ENCODE results near the gene EXOC5.
A peak's percentile ranks its signal among the peaks of the same experiment; 100 is the strongest.

Gene EXOC5, protein sequence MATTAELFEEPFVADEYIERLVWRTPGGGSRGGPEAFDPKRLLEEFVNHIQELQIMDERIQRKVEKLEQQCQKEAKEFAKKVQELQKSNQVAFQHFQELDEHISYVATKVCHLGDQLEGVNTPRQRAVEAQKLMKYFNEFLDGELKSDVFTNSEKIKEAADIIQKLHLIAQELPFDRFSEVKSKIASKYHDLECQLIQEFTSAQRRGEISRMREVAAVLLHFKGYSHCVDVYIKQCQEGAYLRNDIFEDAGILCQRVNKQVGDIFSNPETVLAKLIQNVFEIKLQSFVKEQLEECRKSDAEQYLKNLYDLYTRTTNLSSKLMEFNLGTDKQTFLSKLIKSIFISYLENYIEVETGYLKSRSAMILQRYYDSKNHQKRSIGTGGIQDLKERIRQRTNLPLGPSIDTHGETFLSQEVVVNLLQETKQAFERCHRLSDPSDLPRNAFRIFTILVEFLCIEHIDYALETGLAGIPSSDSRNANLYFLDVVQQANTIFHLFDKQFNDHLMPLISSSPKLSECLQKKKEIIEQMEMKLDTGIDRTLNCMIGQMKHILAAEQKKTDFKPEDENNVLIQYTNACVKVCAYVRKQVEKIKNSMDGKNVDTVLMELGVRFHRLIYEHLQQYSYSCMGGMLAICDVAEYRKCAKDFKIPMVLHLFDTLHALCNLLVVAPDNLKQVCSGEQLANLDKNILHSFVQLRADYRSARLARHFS

DNA sequence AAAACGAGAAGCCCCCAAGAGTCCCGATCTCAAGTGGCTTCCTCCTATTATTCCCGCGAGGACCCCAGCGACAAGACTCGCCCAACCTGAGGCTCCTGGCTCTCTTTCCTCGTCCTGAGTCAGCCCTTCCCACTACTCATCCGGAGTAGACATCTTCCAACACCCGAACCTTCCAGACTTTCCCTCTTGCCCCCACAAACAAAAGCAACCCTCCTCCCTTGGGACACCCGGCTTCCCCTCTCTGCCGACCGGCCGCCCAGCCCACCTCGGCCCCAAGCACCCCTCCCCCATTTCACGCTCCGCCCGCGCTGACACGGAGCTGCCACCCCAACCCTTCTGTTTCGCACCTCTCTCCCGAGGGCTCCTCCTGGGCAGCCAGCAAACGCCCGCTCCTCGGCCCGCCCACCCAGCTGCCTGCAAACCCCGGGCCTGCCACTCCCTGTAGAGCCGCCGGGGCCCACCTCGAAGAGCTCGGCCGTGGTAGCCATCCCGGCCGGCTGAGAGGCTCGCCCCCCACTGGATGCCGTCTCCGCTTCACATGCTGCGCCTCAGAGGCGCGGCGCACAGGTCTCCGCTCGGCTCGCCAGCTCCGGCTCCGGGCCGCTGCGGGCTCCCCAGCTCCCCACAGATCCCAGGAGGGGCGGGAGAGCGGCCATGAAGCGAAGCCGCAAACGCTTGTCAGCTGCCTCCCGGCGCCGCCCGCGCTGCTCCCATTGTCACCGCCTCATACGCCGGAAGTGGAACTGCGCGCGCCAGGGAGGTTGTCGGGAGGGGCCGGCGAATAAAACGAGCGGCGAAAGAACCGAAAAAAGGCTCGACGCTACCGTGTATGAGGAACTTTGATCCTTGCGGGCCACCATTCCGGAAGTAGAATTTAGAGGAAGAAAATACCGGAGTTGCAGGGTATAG is at the start of gene EXOC5, which contains the start of gene AP5M1:
TSS of gene EXOC5 (minus strand) at position 745 of the 909 bp plus-strand sequence. CDS start at position 488, 257 bp downstream.
TSS of gene AP5M1 (plus strand) at position 811 of the 909 bp plus-strand sequence. CDS start 344 bp downstream, outside the sequence.
- peak; percentile 85 to 93 for DNase-seq

DNA sequence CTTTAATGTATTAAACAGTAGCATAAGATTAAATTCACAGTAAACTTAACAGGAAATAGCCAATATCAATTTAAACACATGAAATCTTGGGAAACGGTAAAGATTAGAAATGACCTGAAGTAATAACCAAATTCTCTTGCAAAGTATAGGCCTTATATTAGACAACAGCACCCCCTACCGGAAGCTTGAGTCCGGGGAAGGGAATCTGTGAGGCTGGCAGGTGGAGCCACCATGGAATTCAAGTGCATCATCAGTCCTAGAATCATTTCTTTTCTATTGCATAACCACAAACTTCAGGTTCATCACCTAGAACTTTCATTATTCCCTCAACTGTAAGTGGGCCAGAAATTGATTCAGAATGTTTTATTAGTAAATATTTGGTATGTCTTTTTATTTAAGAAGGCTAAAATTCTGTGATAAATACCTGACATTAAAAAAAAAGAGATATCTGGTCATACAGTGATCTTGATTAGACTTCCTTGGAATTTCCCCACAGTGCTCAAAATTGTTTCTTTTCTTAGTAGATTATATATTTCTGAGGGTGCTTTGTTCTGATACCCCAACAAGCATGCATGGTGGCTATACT is 48.6 kb upstream of the EXOC5 start:
- DNase-seq, result peak; percentile 63 to 76

DNA sequence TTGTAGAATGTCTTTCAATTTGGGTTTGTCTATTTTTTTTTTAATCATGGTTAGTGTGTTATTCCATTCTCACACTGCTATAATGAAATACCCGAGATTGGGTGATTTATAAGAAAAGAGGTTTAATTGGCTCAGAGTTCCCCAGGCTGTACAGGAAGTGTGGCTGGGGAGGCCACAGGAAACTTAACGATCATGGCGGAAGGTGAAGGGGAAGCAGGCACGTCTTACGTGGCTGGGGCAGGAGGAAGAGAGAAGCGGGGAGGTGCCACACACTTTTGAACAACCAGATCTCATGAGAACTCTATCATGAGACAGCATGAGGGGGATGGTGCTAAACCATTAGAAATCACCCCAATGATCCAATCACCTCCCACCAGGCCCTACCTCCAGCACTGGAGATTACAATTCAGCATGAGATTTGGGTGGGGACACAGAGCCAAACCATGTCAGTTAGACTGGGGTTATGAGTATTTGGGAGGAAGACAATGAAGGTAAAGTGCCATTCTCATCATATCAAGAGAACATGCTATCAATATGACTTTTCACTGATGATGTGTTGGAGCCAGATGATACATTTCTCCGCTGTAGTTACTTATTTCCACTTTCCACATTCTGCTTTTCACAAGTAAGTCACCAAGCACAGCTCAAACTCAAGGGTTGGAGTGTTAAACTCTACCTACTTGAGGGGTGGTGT is 45.8 kb upstream of the EXOC5 start:
- no peak for DNase-seq

DNA sequence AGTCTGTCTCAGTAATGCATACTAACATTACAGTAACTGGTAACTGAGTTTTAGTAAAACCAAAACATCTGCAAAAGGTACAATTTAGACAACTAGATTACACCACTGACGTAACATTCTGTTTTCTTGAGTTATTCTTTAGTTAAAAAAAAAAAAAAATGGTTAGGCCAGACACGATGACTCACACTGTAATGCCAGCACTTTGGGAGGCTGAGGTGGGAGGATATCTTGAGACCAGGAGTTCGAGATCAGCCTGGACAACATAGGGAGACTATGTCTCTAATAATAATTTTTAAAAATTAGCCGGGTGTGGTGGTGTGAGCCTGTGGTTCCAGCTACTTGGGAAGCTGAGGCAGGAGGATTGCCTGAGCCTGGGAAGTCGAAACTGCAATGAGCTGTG is 34.2 kb upstream of the EXOC5 start:
- DNase-seq, result no peak

DNA sequence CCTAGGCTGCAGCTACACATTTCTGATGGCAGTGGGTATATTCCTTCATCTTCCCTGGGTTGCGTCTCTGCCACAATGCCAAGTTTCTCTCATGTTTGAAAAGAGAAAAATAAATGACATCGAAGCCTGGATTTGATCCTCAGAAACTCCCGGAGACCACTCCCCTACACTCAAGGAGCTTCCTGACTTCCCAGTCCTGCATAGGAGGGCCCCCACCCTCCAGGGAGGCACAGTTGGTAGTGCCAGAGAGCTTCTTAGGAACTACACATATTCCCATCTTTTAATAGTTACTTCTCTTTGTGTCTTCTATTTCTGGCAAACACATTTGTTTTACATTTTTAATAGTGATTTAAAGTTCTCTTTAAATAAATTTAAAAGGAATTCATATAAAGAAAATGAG is 30.8 kb upstream of the EXOC5 start:
- no peak for DNase-seq

DNA sequence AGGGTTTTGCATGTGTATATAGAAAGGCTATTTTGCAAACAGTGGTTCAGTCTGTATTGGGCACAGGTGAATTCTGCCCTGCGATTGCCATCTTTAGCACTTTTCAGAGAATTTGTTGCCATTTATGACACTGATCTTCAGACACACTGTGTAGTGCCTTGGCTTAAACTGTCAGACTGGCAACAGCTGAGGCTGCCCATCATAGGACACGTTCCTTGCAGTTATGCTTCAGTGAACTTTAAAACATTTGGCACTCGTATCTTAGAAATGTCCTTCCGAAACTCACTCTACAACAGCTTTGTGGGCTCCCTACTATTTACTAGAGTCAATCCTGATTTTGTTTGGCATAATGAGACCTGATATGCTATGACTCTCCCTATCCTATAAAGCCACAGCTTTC is 29.1 kb upstream of the EXOC5 start:
- no peak for DNase-seq

DNA sequence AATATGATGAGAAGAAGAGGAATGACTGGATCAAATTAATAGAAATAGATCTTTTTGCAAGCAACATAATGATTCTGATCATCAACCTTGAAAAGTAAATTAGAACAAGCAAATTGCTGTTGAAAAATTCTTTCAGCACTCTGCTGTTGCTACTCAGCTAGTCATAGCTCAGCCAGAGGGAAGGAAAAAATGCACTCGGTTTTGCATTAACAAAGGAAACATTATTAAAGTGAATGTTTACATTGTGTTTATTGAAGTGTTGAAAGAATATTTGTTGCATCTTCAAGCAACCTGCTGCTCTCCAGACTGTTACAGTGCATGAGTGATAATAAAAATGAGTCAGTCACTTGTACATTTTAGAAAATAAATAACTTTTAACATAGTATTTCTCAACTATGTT is 26.5 kb upstream of the EXOC5 start:
- DNase-seq, result no peak

DNA sequence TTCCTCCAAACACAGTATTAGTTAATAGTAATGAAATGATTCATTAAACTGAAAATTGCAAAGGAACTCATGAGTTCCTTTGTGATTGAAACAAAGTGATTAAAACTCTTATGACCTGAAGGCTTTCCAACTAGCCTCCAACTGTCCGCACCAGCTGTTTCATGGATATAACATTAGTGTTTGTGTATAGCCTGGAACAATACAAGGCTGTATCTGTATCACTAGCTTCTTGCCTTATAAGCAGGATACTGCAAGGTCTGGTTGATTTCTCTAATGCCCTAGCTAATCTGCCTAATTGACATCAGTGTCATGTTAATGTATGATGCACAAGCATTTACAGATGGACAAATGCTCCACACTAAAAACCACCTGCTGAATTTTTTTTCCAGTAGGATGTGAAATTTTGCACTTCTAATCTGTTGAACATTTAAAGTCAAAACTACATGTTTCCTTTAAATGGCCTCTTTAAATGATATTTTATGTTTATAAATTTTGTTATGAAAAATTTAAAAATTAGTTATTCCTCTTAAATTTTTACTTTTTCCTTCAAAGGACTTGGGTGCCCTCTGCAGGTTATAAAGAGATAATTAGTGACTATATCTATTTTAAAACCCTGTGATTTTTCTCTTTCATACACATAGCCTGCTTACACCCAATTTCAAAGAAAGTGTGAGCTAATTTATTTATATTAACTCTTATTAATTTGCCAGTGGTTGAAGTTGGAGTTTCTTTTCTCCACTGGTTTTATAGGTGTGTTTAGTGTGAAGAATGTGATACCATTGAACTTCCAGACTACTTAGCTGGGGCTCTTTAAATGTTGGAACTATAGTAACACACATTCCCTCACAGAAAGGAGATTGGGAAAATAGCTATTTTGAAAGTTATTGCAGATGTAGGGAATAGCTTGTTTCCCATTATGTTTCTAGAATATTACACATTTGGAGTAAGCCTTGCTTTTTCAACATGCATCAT is 25.4 kb upstream of the EXOC5 start:
- no peak for DNase-seq

DNA sequence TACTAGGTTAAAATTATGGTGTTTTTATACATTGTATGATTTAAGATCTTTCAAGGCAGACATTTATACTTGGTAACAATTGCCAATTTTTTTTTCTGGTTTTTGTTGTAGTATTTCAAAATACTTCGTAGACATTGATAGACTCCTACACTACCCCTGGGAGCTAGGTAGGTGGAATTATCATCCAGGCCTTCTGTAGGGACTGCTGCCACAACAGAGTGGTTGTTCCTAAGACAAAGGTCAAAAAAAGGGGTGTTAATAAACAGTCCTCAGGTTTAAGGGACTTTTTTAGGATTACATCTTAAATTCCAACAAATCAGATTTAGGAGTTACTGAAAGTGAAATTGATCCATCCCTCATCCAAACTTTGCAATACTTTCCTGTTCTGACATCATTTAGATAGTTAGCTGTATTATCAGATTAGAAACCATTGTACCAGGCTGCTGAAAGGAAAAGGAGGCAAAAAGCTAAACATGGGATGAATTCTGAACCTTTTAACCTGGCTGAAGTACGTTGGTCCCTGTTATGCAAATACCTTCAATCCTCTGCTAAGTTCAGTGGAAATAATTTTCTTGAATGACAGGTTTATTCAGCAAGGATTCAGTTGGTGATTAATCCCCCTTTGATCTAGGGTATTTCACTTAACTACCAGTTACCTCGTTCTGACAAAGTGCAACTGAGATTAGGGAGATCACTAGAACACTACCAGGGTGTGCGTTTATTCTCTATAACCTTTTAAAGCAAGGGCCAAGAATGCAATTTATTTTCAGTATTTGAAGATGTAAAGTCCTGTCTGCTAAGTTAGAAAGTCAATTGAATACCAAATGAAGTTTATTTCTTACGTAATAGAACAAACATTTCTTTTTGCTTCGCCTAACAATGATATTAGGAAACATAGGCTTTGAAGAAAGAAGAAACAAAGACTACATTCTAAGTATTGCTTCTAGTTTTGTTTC is 23.3 kb upstream of the EXOC5 start:
- DNase-seq, result no peak

DNA sequence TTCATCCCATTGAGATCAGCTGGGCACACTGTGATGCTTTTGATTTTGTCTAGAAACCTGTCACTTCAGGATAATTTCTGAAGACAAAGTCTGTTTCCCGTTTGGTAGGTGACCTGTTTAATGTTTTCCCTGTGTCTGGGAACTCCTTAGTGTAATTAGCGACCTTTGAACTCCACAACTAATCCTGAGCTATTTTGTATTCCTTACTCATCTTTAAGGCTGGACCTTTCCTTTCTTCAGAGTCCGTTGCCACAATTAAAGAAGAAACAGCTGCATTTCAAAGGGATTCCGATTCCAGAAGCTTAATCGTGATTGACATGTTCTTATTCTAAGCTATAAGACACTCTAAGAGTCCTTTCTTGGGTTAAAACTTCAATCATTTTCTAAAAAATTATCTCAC is 22.0 kb upstream of the EXOC5 start:
- DNase-seq, result no peak

DNA sequence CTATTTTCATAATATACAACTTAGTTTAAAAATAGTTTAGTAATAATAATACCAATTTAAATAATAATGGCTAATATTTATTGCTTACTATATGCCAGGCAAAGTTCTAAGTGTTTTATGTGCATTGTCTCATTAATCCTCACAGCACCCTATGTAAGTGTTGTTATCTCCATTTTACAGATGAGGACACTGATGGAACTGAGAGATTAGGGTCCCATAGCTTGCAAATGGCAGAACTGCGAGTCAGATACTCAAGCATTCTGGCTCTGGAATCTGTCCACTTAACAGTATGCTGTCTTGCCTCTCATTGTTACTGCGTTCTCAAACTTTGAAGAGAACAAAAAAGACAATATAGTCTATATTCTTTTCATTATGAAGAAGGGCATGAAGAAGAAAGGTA is 19.0 kb upstream of the EXOC5 start:
- no peak for DNase-seq

DNA sequence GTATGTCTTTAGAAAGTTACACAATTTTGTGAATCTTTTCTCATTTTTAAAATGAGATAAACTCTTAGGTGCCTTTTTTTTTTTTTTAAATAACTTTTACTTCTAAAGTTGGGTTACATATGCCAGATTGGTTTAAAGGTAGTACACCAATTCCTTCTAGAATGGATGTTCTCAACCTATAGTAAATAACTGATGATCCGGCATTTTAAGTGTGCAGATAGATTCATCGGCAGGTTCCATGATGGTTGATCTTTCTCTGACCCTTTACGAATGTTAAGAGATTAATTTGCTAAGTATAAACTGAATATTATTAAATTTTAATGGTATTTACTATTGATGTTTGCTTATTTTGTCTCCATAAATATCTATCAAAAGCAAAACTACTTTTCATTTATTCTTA is 8.4 kb upstream of the EXOC5 start:
- no peak for DNase-seq

DNA sequence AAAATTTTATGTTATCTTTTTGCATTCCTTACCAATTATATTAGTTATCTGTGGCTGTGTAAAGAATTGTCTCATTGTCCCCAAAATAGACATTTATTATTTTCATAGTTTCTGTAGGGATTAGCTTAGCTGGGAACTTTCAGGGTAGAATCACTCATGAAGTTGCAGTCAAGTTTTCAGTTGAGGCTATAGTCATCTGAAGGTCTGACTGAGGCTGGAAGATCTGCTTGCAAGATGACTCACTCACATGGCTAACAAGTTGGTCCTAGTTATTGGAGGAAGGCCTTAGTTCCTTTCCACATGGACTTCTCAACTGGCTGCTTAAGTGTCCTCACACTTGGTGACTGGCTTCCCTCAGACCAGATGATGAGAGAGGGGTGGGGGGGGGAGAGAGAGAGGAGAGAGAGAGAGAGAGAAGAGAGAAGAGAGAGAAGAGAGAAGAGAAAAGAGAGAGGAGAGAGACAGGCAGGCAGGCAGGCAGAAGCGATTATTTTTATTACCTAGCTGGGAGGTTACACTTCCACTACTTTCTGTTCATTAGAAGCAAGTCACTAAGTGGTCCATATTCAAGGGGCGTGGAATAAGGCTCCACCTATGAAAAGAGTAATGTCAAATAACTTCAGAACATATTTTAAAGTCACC is 6.4 kb upstream of the EXOC5 start:
- no peak for DNase-seq

DNA sequence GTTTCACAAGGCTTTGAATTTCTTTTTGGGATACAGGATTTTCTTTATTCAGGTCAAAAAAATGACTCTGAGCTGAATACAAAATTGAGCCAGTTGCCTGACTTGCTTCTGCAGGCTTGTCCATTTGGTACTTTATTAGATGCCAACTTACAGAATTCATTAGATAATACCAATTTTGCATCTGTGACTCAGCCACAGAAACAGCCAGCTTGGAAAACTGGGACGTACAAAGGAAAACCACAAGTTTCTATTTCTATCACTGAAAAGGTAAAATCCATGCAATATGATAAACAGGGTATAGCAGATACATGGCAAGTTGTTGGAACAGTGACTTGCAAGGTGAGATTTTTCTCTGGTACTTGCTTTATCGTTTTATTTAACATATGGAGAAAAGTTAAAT is 5.8 kb upstream of the EXOC5 start:
- DNase-seq, result no peak

DNA sequence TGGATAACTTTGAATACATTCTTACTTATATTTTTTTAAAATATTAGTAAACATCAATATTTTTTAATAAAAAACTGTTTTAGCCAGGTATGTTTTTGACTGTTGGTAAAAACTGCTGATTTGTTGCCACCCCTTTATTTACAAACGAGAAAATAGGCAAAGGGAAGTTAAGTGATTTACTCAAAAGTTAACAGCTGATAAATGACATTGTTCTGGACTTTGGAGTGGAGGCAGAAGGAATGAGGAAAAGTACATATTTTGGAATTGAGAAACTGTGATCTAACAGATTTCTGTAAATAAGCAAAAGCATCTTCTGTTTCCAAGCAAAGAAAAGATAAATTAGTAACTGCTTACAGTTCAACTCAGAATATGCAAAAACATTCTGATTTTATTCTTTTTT is 4.5 kb upstream of the EXOC5 start:
- DNase-seq, result no peak

DNA sequence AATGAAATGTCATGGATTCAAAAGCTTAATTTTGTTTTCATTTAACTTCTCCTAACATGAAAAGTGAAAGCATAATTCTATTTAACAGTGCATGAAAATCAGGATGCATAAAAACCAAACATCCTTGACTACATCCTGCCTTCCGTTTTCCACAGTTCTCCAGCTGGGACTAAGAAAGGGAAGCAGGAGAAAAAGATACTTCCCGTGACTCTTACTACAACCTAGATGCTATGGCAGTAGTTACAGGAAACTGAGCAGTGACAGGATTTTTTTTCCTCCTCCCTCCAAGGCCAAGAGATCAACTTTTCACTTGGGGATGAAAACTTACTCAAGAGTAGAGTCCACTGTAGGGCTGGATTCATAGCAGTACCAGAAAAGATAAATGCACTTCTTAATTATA is 2.6 kb downstream of the EXOC5 start:
- DNase-seq, result no peak

DNA sequence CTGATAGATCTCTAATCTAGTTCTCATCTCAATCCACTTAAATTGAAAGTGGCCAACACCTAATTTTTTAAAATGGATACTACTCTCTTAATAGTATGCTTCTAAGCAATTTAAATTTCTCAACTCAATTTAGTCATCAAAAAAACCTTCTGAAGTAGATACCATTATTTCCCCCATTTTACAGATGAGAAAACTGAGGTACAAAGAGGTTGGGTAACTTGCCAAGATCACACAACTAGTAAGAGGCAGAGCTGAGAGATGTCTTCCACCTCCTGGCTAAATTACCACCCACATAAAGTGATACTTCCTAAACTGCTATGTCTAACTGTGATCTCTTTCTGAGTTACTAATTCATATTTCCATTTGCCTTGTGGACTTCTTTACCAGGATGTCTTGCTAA is 6.6 kb downstream of the EXOC5 start:
- DNase-seq, result no peak

DNA sequence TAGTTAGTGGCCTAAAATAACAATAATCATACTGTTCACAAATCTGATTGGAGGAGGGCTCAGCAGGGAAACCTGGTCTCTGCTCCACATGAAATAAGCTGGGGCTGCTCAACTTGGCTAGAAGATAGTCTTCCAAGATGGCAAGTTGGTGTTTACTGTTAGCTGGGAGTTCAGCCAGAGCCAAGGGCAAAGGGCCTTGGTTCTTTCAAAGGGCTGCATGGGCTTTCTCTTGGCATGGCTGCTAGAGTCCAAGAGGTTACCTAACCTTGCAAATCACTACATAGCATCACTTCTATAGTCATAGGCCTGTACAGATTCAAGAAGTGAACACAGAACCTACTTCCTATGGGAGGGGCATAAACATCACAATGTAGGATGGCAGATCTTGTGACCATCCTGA is 7.1 kb downstream of the EXOC5 start:
- no peak for DNase-seq

DNA sequence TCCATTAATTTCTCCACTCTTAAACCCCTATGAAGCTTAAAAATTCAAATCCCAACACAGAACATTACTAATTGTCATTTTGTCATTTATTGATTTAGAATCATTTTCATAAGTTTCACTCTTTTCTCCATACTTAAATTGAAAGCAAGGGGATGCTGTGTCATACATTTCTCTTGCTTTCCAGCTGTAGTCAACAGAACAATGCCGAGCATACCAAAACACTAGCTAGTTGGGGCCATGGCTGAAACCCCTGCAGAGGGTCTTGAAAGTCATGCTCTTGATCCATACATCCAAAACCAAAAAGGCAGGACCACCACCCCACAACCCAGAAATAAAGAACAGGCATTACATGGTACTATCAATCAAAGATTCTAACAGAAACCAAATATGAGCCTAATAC is 9.0 kb downstream of the EXOC5 start:
- DNase-seq, result no peak
